Effector CD4-positive, alpha-beta T cell (primary cell): ENCODE data around the gene FKBP5.

Experiments used
- DNase-seq: peaks from one replicate; pipeline ENCODE4 v3.0.0-alpha.2; 2020

FKBP5 gene

GRCh38 chr6:35662999-35663398, 25.7 kb downstream of the FKBP5 start:
- no peak for DNase-seq

- no peak for DNase-seq
Observed at GRCh38 chr6:35654883-35655282, 33.8 kb downstream of the FKBP5 start.

GRCh38 chr6:35651244-35651643, 37.5 kb downstream of the FKBP5 start:
- DNase-seq: no peak

GRCh38 chr6:35650015-35650414, 38.7 kb downstream of the FKBP5 start:
- DNase-seq: no peak

GRCh38 chr6:35648203-35648602, 40.5 kb downstream of the FKBP5 start:
- DNase-seq: no peak

- no peak for DNase-seq
Observed at GRCh38 chr6:35647400-35647799, 41.3 kb downstream of the FKBP5 start.

GRCh38 chr6:35643162-35643535, 45.6 kb downstream of the FKBP5 start:
- no peak for DNase-seq

GRCh38 chr6:35642471-35643161, 46.1 kb downstream of the FKBP5 start:
- no peak for DNase-seq

- no peak for DNase-seq
Observed at GRCh38 chr6:35640017-35640664, 48.6 kb downstream of the FKBP5 start.

- no peak for DNase-seq
Observed at GRCh38 chr6:35638679-35639078, 50.0 kb downstream of the FKBP5 start.

GRCh38 chr6:35637911-35638310, 50.8 kb downstream of the FKBP5 start:
- DNase-seq: no peak

- DNase-seq: no peak
Observed at GRCh38 chr6:35635601-35636597, 52.8 kb downstream of the FKBP5 start.

GRCh38 chr6:35634316-35634715, 54.4 kb downstream of the FKBP5 start:
- DNase-seq: no peak

GRCh38 chr6:35633579-35634089, 55.1 kb downstream of the FKBP5 start:
- no peak for DNase-seq

GRCh38 chr6:35629876-35630378, 58.8 kb downstream of the FKBP5 start:
- DNase-seq: no peak

GRCh38 chr6:35626401-35626800, 62.3 kb downstream of the FKBP5 start:
- no peak for DNase-seq

- no peak for DNase-seq
Observed at GRCh38 chr6:35624341-35625070, 64.2 kb downstream of the FKBP5 start.

GRCh38 chr6:35622283-35622682, 66.4 kb downstream of the FKBP5 start:
- DNase-seq: no peak

GRCh38 chr6:35620706-35621105, 68.0 kb downstream of the FKBP5 start:
- DNase-seq: no peak

- no peak for DNase-seq
Observed at GRCh38 chr6:35613762-35614161, 75.0 kb downstream of the FKBP5 start.

- DNase-seq: no peak
Observed at GRCh38 chr6:35611240-35611639, 77.5 kb downstream of the FKBP5 start.

GRCh38 chr6:35610830-35611229, 77.9 kb downstream of the FKBP5 start:
- no peak for DNase-seq
